IPS-NIHi7 (cell line): ENCODE measurements around the gene UPK2.
"Not testable (repeated sequence)": the region's sequence is repeated elsewhere in the genome, so short reads cannot be mapped to it uniquely, and the experiment has no call there.

ENCODE experiments used
- DNase-seq: peaks from one replicate; pipeline ENCODE4 v3.0.0; 2012; ENCODE audit warnings: mixed read lengths; ENCODE audit errors: extremely low spot score

The UPK2 gene

DNA sequence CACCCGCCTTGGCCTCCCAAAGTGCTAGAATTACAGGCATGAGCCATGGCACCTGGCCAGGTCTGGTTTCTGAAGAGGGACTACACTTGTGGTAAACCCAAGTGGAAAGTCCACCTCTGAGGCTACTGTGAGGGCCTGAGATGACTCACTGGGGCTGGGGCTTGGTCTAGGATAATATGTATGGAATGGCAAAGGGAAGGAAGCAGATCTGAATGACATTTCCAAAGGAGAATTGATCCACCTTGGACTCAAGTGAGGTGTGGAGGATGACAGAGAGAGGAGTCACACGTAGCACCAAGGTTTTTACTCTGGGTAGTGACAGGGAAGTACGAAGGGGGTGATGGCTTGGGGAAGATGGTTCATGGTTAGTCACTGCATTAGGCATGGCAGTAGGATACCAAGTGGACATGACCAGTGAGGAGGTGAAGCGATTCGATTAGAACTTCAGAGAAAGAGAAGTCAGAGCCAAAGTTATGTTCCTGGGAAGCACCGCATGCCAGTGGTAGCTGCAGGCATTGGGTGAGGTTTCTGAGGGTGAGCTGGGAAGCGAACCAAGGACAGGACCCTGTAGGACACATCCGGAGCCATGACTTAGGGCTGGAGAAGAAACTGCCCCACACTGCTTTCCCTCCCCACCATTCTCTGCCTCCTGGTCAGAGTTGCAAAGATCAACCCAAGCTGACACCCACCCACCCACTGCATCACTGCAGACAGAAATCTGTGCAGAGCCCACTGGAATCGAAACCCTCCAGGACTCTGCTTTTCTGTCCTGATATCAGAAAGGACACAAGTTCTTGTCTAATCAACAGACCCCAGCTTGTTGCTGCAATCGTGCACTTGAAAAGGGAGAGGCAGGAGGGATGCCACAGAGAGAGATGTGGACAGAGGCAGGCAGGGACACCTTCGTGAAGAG is 17.4 kb upstream of the UPK2 start:
- DNase-seq: no peak

DNA sequence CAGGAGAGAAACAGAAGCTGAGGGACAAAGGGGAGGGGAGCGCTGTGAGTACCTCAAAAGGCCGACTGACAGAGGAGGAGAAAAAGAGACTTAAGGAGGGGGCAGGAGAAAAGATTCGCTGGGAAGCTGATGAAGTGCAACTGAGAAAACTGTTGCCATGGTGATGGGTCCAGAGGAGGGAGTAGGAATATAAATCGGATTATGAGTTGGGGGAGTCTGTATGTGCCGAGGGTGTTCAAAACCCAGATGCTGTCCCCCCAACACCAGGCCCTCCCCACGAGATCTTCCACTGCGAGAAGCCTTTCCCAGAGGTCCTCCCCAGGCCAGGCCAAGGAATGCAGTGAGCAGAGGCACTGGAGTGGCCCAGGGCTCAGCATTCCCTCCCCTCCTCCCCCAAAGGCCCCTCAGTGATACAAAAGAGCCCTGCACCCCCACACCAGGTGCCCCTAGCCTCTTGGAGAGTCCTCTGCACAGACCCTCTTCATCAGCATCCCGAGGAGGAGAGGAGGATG is 16.6 kb upstream of the UPK2 start:
- no peak for DNase-seq

DNA sequence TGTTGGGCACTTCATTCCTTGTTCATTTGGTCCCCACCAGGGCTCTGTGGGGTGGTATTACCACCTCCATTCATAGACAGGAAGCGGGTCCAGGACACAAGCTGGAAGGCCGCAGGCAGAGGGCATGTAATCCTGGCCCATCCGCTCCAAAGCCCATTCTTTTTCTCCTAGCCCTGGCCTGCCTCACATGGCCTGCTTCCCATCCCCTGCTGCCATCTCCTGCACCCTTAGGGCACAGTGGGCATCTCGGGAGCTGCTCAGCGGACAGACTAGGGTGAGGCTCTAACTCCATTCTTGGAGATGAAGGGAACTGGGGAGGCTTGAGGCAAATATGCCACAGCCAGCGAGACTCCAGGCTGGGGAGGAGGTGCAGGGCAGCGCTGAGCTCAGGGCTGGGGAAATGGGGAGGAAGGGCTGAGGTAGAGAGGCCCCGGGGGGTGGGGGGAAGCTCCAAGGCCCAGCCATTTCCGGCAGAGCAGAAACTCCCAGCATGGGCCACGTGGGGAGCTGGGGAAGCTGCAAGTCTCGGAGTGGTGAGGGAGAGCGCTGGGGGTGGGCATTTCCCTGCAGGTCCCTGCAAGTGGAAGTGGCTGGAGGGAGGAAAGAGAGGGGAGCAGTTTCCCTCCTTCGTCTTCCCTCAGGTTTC is 16.0 kb upstream of the UPK2 start:
- peak; percentile 68 for DNase-seq

- no peak for DNase-seq
These were observed 9.0 kb upstream of the UPK2 start for GRCh38 chr11:118947091-118947490.

DNA sequence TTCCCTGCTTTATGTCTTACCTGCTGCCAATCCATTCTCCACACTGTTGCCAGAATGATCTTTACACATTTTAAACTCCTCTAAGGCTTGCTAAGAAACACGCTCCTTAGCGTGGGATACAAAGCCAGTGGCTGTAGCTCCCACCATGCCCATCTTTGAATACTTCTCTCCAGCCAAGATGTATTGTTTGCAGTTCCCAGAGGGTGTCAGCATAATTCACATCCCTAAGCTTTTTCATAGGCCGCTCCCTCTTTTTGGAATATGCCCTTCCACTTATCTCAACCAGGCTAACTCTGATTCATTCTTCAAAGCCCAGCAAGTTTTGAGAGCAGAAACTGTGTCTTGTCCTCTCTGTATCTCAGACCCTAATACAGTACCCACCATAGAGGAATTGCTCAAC is 8.1 kb upstream of the UPK2 start:
- no peak for DNase-seq

DNA sequence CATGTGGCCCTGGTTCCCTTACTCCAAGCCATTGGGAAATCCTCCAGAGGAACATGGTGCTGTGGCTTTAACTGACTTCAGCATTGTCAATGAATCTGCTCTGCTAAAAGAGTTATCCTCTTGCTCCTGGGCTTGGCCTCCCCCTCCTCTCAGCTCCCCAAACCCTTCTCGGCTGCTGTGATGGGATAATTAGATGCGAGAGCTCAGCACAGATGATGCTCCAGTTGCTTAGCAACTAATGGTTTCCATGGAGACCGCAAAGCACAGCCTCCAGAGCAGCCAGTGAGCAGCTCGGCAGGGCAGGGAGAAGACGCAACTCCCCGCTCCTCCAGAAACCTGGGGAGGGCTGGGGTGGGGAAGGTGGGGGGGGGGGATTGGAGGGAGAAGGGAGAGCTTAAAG is 2.8 kb upstream of the UPK2 start:
- DNase-seq: peak; percentile 64

DNA sequence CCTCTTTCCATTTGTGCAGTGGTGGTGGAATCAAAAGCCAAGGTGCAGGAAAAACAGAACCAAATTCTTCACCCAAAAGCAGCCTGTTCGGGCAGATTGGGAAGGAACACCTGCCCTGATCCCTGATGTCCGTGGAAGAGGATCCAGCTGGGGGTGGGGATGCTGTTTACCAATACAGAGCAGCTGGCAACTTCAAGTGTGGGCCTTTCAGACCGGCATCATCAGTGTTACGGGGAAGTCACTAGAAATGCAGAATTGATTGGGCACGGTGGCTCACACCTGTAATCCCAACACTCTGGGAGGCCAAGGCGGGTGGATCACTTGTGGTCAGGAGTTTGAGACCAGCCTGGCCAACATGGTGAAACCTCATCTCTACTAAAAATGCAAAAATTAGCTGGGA is 2.1 kb upstream of the UPK2 start:
- DNase-seq: not testable (repeated sequence)

- no peak for DNase-seq
These were observed 860 bp downstream of the UPK2 start for GRCh38 chr11:118956847-118957469.

DNA sequence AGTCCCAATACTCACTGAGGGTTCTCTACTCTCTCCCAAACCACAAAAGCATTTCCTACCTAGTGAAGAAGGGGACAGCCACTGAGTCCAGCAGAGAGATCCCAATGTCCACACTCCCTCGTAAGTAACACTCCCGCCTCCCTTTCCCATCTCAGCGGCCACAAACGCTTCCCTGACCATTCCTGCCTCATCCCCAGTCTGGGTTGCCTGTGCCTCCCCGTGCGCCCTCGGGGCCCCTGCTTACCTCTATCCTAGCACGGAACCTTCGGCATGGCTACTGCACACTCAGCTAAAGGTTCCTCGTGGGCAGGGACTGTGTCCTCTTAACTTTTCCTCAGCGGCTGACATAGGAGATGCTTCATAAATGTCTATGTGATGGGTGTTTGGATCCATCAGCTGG is 1.5 kb downstream of the UPK2 start:
- DNase-seq: no peak

- no peak for DNase-seq
These were observed 1.9 kb downstream of the UPK2 start for GRCh38 chr11:118957968-118958367.

DNA sequence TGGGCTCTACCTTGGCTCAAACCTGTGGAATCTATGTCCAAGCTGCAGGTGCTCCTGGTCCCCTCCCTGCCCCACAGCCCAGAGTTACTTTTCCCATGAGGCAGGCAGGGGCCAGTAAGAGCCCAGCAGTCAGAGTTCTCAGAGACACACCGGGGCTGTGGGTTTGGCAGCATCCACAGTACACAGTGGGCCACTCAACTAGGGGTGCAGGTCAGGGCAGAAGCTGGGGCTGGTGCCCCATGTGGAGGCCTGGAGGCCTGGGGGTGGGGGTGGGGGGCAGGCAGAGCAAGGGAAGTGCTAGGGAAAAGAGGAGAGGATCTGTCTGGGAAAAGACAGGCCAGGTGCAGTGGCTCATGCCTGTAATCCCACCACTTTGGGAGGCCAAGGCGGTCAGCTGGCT is 2.5 kb downstream of the UPK2 start:
- DNase-seq: no peak

- DNase-seq: no peak
These were observed 5.1 kb downstream of the UPK2 start for GRCh38 chr11:118961189-118961588.

GRCh38 chr11:118961591-118961990 is 5.5 kb downstream of the UPK2 start:
- no peak for DNase-seq

GRCh38 chr11:118969508-118969907 is 13.4 kb downstream of the UPK2 start:
- DNase-seq: not testable (repeated sequence)

- no peak for DNase-seq
These were observed 15.5 kb downstream of the UPK2 start, which contains the start of gene FOXR1 for GRCh38 chr11:118971646-118972045. FOXR1 (plus strand) TSS chr11:118971761; CDS start chr11:118971932, 171 bp downstream.

DNA sequence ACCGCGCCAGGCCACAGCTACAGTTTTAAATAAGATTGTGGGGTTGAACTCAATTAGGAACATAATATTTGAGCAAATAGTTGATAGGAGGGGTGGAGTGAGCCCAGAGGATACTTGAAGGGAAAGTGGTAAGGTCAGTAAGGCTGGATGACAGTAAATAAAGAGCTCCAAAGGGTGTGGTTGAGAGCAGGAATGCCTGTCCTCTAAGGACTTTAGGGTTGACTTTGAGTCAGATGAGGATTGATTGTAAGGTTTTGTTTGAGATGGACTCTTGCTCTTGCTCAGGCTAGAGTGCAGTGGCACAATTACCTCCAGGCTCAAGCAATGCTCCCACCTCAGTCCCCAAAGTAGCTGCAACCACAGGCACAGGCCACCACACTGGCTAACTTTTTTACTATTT is 17.9 kb downstream of the UPK2 start:
- DNase-seq: no peak

GRCh38 chr11:118975771-118976709 is 19.9 kb downstream of the UPK2 start:
- DNase-seq: no peak

GRCh38 chr11:118979434-118979833 is 23.3 kb downstream of the UPK2 start:
- DNase-seq: no peak

GRCh38 chr11:118980191-118980881 is 24.2 kb downstream of the UPK2 start:
- peak; percentile 66 for DNase-seq

GRCh38 chr11:118984337-118984736 is 28.2 kb downstream of the UPK2 start:
- DNase-seq: not testable (repeated sequence)

- no peak for DNase-seq
These were observed 28.7 kb downstream of the UPK2 start for GRCh38 chr11:118984825-118985224.
